GM12874 (cell line): ENCODE results near the gene RPAP2.

Source experiments
- TF ChIP-seq, protein P1 (sequence below): IDR thresholded peaks from 2 replicates; pipeline ENCODE4 v1.5.1; 2011; ENCODE audit warnings: low read depth, mild to moderate bottlenecking, control low read depth, low read length, moderate library complexity; ENCODE audit not compliant: insufficient read depth

Gene RPAP2

DNA sequence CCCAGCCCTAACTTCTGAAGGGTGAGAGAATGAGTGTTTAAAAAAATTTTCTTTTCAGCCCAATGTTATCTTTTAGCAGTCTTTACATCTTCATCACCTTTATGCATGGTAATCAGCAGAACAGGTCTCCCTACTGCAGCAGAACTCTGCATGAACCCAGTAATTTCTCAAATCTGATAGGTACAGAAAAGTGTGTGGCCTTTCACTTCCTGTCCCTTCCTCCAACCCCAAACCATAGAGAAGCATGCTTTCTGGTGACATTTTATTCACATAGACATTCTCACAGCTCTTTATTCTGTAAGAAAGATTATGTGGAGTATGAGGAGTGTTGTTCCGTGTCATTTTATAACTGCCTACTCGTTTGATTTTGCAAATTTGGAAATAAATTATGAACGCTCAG, 68.6 kb downstream of the RPAP2 start:
- TF ChIP-seq, protein P1, sequence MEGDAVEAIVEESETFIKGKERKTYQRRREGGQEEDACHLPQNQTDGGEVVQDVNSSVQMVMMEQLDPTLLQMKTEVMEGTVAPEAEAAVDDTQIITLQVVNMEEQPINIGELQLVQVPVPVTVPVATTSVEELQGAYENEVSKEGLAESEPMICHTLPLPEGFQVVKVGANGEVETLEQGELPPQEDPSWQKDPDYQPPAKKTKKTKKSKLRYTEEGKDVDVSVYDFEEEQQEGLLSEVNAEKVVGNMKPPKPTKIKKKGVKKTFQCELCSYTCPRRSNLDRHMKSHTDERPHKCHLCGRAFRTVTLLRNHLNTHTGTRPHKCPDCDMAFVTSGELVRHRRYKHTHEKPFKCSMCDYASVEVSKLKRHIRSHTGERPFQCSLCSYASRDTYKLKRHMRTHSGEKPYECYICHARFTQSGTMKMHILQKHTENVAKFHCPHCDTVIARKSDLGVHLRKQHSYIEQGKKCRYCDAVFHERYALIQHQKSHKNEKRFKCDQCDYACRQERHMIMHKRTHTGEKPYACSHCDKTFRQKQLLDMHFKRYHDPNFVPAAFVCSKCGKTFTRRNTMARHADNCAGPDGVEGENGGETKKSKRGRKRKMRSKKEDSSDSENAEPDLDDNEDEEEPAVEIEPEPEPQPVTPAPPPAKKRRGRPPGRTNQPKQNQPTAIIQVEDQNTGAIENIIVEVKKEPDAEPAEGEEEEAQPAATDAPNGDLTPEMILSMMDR = no peak

DNA sequence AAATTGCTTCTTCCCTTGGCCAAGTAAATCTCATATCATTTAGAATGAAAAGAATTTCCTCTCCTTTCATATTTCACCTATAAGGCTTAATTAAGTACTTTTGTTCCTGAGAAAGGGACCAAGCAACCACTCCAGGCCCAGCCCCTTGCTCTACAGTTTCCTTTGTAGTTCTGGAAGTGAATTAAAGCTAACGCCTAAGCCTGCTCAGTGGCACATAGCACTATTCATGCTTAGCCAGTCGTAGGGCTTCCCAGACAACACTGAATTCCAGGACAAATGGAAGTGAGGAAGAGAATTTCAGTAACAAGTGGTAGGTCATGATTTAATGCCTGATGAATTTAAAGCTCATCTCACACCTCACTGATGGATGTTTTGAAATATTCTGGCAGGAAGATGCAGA, 73.3 kb downstream of the RPAP2 start:
- TF ChIP-seq, protein P1 = no peak

DNA sequence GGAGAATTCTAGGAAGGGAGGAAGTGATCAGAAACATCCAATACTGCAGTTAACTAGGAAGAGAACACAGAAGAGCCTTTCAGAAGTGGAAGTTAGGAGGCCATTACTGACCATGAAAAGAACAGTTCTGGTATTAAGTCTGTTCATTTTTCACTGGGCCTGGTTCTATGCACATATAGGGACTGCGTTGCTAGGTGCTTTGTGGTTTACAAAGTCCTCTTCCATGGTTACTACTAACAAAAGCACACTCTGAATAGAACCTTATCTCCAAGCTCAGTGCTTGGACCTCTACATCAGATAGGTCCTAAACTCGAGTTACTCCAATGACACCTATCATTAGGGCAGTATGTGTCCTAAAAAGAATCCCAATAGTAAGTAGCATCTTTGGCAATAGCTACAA, 75.4 kb downstream of the RPAP2 start:
- TF ChIP-seq, protein P1 = no peak

DNA sequence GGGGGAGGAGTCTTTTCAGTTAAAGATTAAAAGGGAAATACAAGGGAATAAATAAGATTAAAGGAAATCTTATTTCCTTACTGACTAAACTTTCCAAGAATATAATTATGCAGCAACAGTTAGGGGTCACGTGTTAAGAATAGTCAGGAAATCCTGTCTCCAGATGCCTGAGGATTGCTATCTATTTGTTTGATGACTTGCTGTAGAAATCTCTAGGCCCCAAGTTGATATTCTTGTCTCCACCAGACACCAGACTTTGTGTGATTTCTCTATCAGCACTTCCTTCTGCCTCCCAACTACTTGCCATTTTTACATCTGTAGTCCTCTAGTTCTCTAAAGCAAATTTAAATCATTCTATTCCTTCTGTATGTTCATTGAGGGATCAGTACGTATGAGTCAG, 77.5 kb downstream of the RPAP2 start:
- TF ChIP-seq, protein P1 = no peak

DNA sequence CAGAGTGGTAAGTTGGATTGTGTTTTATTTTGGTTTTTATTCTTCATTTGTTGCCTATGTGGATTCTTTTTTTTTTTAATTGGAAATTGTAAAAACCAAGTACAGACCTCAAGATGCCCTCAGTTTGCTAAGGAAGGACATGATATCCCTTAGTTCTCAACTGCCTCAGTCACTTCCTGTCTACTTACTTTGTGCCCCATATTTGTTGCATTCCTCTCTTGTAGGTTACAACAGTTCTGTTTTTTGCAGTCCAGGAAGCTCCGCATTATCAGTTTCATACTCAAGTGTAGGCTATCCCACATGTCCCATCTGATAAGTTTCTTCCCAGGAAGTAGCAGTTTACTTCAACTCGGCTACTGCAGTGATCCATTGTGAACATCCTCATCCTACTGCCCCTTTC, 82.0 kb downstream of the RPAP2 start:
- TF ChIP-seq, protein P1 = no peak

DNA sequence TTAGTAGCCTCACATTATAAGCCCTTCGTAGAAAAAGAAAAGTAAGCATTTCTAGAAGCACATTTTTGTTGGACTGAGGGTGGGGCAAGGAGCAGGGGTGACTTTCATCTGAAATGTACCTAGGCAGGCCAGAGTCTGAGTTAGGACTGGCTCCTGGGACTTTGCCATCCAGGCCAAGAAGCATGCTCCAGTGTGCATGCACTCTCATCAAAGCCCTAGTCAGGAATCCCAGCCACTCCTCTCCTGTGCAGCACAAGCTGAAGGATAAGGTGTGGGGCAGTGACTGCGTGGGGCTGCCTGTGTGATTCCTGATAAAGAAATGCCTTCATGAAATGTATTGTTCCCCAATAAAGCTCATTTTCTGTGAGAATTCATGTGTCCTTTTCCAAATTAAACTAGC, 99.7 kb downstream of the RPAP2 start:
- TF ChIP-seq, protein P1 = no peak

DNA sequence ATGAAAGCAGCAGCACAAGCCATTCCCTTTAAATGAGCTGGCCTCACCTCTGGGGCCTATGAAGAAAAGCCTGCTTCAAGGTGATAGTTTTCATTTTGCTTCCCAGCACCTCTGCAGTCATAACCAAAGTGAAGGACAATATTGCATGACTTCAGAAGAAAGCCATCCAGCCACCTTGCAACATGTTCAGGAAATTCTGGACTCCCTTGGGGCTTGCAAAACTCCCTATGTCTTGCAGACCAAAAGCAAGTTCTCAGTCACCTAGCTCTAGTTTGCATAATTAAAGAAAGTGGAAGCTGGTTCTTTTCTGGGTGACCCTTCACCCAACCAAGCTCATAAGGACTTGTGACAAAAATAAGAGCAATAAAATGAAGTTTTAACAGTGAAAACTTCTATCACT, 100.2 kb downstream of the RPAP2 start:
- TF ChIP-seq, protein P1 = no peak

DNA sequence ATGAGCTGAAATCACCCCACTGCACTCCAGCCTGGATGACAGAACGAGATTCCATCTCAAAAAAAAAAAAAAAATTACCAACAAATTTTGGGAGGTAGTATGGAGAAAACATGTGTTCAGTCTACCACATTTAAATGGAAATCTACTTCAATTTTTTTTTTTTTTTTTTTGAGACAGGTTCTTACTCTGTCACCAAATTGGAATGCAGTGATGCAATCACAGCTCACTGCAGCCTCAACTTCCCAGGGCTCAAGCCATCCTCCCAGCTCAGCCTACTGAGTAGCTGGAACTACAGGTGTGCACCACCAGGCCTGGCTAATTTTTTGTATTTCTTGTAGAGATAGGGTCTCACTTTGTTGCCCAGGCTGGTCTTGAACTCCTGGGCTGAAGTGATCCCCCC, 105.8 kb downstream of the RPAP2 start:
- TF ChIP-seq, protein P1 = no peak
